HepG2 (cell line): Measurements from ENCODE around the gene SLC6A6. TPM values are rescaled to one million over a fixed set of nuclear protein-coding genes. Genes with fewer than 3 reads are reported as not detected.

Experiments
- HIVEP1 ChIP-seq: sonication (generic); formaldehyde crosslinking; IDR thresholded peaks from 2 replicates; pipeline ENCODE4 v1.4.0; 2020; ENCODE audit warnings: mild to moderate bottlenecking, missing genetic modification reagents
- HNRNPL ChIP-seq: fragments of 200-400 bp; formaldehyde crosslinking; IDR thresholded peaks from 2 replicates; pipeline ENCODE4 v1.6.1; 2017; ENCODE audit warnings: mild to moderate bottlenecking, low read depth, low read length
- NCOA2 ChIP-seq: sonication (generic); formaldehyde crosslinking; IDR thresholded peaks from 2 replicates; pipeline ENCODE4 v1.8.0; 2022; ENCODE audit warnings: inconsistent platforms
- PRDM15 ChIP-seq: sonication (generic); formaldehyde crosslinking; IDR thresholded peaks from 2 replicates; pipeline ENCODE4 v1.4.0; 2020; ENCODE audit warnings: missing genetic modification reagents
- PTBP1 ChIP-seq: fragments of 200-400 bp; formaldehyde crosslinking; IDR thresholded peaks from 2 replicates; pipeline ENCODE4 v1.6.1; 2018; ENCODE audit warnings: low read length, low read depth; ENCODE audit not compliant: poor library complexity, severe bottlenecking
- ZKSCAN8 ChIP-seq: IDR thresholded peaks from 2 replicates; pipeline ENCODE4 v1.6.1; 2016; ENCODE audit warnings: borderline replicate concordance, missing genetic modification reagents, missing compliant biosample characterization
- ZNF18 ChIP-seq: sonication (generic); formaldehyde crosslinking; IDR thresholded peaks from 2 replicates; pipeline ENCODE4 v1.8.0; 2022; ENCODE audit warnings: mild to moderate bottlenecking, missing genetic modification reagents; ENCODE audit not compliant: insufficient replicate concordance
- ZNF552 ChIP-seq: sonication (generic); formaldehyde crosslinking; IDR thresholded peaks from 2 replicates; pipeline ENCODE4 v1.9.0; 2022; ENCODE audit warnings: missing genetic modification reagents, mild to moderate bottlenecking, borderline replicate concordance
- ZNF652 ChIP-seq: IDR thresholded peaks from 2 replicates; pipeline ENCODE4 v1.6.1; 2016; ENCODE audit warnings: low read depth, borderline replicate concordance
- ZNF772 ChIP-seq: sonication (generic); formaldehyde crosslinking; IDR thresholded peaks from 2 replicates; pipeline ENCODE4 v1.5.0; 2020; ENCODE audit warnings: mild to moderate bottlenecking, missing genetic modification reagents
- polyA plus RNA-seq, 8 experiments: library from polyadenylated mRNA; depleted of rRNA in 3 of 8; stranded (reverse) in 7 of 8; unstranded in 1 of 8; fragments of >200 nt; fragmentation: Illumina TruSeq in 4 of 8; extraction: Trizol in 4 of 8; gene quantifications; 2 replicates each; pipeline versions ENCODE4 v1.2.1 to v1.2.3, GENCODE V29; 2011 to 2016; ENCODE audit warnings: low read depth in 4 of 8, missing spikeins in 1 of 8, mixed read lengths in 1 of 8; ENCODE audit not compliant: insufficient read depth in 1 of 8
- total RNA-seq, 5 experiments: library from RNA; depleted of rRNA; stranded (reverse); fragments of >200 nt; fragmentation: Illumina TruSeq; extraction: Trizol; gene quantifications; 2 replicates each; pipeline ENCODE4 v1.2.3, GENCODE V29; 2016; ENCODE audit warnings: low read depth in 1 of 5
- TF ChIP-seq, protein P1 (sequence below): IDR thresholded peaks from 2 replicates; pipeline ENCODE4 v1.6.1; 2016; ENCODE audit warnings: low read depth, missing genetic modification reagents, missing compliant biosample characterization
- TF ChIP-seq, protein P2 (sequence below): sonication (generic); formaldehyde crosslinking; IDR thresholded peaks from 2 replicates; pipeline ENCODE4 v1.8.1; 2022; ENCODE audit warnings: mild to moderate bottlenecking, missing genetic modification reagents
- TF ChIP-seq, protein P3 (sequence below): sonication (generic); formaldehyde crosslinking; IDR thresholded peaks from 2 replicates; pipeline ENCODE4 v1.8.0; 2022; ENCODE audit warnings: missing genetic modification reagents, mild to moderate bottlenecking, borderline replicate concordance

Gene SLC6A6
- total and polyA plus RNA-seq, 2 of the 13 experiments (the other 11 are each of a cell fraction or from before 2014, with no cell fraction given): 14.1 to 20.7 TPM

GRCh38 chr3:14418296-14419250 lies 16.2 kb downstream of the SLC6A6 start (continued):
- TF ChIP-seq ZNF552: no peak
- TF ChIP-seq PTBP1: no peak
- peak; percentile 72; the same call in 1 of the 2 replicates for TF ChIP-seq ZKSCAN8 (CRISPR knock-in tag)
- TF ChIP-seq PRDM15 (CRISPR knock-in tag): no peak
- TF ChIP-seq, protein P1, sequence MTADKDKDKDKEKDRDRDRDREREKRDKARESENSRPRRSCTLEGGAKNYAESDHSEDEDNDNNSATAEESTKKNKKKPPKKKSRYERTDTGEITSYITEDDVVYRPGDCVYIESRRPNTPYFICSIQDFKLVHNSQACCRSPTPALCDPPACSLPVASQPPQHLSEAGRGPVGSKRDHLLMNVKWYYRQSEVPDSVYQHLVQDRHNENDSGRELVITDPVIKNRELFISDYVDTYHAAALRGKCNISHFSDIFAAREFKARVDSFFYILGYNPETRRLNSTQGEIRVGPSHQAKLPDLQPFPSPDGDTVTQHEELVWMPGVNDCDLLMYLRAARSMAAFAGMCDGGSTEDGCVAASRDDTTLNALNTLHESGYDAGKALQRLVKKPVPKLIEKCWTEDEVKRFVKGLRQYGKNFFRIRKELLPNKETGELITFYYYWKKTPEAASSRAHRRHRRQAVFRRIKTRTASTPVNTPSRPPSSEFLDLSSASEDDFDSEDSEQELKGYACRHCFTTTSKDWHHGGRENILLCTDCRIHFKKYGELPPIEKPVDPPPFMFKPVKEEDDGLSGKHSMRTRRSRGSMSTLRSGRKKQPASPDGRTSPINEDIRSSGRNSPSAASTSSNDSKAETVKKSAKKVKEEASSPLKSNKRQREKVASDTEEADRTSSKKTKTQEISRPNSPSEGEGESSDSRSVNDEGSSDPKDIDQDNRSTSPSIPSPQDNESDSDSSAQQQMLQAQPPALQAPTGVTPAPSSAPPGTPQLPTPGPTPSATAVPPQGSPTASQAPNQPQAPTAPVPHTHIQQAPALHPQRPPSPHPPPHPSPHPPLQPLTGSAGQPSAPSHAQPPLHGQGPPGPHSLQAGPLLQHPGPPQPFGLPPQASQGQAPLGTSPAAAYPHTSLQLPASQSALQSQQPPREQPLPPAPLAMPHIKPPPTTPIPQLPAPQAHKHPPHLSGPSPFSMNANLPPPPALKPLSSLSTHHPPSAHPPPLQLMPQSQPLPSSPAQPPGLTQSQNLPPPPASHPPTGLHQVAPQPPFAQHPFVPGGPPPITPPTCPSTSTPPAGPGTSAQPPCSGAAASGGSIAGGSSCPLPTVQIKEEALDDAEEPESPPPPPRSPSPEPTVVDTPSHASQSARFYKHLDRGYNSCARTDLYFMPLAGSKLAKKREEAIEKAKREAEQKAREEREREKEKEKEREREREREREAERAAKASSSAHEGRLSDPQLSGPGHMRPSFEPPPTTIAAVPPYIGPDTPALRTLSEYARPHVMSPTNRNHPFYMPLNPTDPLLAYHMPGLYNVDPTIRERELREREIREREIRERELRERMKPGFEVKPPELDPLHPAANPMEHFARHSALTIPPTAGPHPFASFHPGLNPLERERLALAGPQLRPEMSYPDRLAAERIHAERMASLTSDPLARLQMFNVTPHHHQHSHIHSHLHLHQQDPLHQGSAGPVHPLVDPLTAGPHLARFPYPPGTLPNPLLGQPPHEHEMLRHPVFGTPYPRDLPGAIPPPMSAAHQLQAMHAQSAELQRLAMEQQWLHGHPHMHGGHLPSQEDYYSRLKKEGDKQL: no peak
- no peak for TF ChIP-seq HNRNPL
- TF ChIP-seq, protein P2, sequence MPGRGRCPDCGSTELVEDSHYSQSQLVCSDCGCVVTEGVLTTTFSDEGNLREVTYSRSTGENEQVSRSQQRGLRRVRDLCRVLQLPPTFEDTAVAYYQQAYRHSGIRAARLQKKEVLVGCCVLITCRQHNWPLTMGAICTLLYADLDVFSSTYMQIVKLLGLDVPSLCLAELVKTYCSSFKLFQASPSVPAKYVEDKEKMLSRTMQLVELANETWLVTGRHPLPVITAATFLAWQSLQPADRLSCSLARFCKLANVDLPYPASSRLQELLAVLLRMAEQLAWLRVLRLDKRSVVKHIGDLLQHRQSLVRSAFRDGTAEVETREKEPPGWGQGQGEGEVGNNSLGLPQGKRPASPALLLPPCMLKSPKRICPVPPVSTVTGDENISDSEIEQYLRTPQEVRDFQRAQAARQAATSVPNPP (CRISPR knock-in tag): no peak
- 0 out of 2 replicates have a peak, but pooled peaks have one; percentile 29 for TF ChIP-seq NCOA2 (CRISPR knock-in tag)
- TF ChIP-seq, protein P3, sequence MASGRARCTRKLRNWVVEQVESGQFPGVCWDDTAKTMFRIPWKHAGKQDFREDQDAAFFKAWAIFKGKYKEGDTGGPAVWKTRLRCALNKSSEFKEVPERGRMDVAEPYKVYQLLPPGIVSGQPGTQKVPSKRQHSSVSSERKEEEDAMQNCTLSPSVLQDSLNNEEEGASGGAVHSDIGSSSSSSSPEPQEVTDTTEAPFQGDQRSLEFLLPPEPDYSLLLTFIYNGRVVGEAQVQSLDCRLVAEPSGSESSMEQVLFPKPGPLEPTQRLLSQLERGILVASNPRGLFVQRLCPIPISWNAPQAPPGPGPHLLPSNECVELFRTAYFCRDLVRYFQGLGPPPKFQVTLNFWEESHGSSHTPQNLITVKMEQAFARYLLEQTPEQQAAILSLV: no peak
- TF ChIP-seq HIVEP1: no peak
- no peak for TF ChIP-seq ZNF652
- TF ChIP-seq ZNF18 (CRISPR knock-in tag): peak; percentile 89
- no peak for TF ChIP-seq ZNF772
